ENCODE data around the gene COPS4. TPM values are rescaled to one million over a fixed set of nuclear protein-coding genes. Genes with fewer than 3 reads are reported as not detected.

The COPS4 gene
- polyA plus RNA-seq (2012; ENCODE audit: insufficient read length, low read depth) = 22.7 TPM

DNA sequence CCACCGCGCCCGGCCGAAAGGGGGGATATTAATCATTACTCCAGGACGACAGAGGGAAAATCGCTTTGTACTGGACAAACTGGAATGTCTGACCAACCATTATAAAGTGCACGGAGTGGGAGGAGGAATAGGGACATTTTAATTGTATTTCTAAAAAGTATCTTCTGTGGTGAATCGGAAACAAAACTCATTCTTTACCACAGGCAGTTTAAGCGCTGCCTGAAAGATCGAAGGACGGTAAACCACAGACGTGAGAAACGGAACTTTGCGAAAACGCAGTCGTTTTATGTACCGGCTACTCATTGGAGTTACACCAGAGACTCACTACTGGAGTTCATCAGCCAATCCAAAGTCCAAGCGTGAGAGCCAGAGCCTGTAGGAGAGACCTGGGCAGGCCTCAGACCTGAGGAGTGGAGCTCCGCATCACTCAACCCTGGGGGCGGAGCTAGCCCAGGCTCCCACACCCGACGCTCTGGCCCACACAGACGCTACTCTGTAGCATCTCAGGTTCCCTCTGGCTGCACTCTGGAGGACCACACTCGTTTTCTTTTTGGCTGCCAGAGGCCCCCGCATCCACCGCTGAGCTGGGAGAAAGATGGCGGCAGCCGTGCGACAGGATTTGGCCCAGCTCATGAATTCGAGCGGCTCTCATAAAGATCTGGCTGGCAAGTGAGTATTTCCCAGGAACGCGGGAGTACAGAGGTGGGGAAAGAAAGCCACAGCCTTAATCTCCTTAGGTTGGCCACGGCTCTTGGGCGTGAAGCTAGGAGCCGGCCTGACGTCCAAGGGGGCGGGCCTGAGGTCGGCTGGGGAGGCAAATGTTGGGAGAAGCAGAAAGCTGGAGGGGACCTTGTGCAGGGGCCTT is at the start of gene COPS4:
TSS of gene COPS4 (plus strand) at position 554 of the 865 bp plus-strand sequence. CDS start at position 596, 42 bp downstream.
- TF ChIP-seq FOXP2 (optimal IDR thresholded peaks at IDR 0.05; ENCODE audit: borderline replicate concordance, extremely low read depth, extremely low read length, insufficient read depth) (peak; percentile 54), SIN3A (IDR thresholded peaks at IDR 0.05; ENCODE audit: borderline replicate concordance, insufficient read depth, low read length) (no peak), TAF1 (IDR thresholded peaks at IDR 0.05; ENCODE audit: borderline replicate concordance, insufficient read depth, low read length) (peak; percentile 98), POLR2AphosphoS5 (IDR thresholded peaks at IDR 0.05; ENCODE audit: low read depth, low read length) (peak; percentile 83)
- TF ChIP-seq, protein P1, sequence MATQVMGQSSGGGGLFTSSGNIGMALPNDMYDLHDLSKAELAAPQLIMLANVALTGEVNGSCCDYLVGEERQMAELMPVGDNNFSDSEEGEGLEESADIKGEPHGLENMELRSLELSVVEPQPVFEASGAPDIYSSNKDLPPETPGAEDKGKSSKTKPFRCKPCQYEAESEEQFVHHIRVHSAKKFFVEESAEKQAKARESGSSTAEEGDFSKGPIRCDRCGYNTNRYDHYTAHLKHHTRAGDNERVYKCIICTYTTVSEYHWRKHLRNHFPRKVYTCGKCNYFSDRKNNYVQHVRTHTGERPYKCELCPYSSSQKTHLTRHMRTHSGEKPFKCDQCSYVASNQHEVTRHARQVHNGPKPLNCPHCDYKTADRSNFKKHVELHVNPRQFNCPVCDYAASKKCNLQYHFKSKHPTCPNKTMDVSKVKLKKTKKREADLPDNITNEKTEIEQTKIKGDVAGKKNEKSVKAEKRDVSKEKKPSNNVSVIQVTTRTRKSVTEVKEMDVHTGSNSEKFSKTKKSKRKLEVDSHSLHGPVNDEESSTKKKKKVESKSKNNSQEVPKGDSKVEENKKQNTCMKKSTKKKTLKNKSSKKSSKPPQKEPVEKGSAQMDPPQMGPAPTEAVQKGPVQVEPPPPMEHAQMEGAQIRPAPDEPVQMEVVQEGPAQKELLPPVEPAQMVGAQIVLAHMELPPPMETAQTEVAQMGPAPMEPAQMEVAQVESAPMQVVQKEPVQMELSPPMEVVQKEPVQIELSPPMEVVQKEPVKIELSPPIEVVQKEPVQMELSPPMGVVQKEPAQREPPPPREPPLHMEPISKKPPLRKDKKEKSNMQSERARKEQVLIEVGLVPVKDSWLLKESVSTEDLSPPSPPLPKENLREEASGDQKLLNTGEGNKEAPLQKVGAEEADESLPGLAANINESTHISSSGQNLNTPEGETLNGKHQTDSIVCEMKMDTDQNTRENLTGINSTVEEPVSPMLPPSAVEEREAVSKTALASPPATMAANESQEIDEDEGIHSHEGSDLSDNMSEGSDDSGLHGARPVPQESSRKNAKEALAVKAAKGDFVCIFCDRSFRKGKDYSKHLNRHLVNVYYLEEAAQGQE (IDR thresholded peaks at IDR 0.05; ENCODE audit: insufficient read depth in 1 of 2, low read depth in 2 of 2, low read length in 2 of 2) = 0 out of 4 replicates have a peak, but pooled peaks of 1 of the 2 experiments have one; percentile 6

DNA sequence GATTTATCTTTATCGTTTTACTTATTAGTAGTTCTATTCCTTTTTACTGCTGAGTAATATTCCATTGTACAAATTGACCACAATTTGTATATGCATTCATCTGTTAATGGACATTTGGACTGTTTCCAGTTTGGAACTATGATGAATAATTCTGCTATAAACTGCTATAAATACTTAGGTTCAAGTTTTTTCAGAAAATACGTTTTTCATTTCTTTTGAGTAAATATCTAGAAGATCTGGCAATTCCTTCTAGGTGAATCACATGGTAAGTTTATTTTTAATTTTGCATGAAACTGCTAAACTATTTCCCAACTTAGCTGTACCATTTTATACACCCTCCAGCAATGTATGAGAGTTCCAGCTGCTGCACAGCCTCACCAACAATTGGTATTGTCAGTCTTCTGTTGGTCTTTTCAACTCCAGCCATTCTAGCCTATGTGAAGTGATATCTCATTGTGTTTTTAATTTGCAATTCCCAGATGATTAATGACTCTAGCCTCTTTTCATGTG is 46.6 kb upstream of the COPS4 start:
- TF ChIP-seq POLR2AphosphoS5 (IDR thresholded peaks at IDR 0.05; ENCODE audit: low read depth, low read length) (no peak), FOXP2 (optimal IDR thresholded peaks at IDR 0.05; ENCODE audit: borderline replicate concordance, extremely low read depth, extremely low read length, insufficient read depth) (no peak)

DNA sequence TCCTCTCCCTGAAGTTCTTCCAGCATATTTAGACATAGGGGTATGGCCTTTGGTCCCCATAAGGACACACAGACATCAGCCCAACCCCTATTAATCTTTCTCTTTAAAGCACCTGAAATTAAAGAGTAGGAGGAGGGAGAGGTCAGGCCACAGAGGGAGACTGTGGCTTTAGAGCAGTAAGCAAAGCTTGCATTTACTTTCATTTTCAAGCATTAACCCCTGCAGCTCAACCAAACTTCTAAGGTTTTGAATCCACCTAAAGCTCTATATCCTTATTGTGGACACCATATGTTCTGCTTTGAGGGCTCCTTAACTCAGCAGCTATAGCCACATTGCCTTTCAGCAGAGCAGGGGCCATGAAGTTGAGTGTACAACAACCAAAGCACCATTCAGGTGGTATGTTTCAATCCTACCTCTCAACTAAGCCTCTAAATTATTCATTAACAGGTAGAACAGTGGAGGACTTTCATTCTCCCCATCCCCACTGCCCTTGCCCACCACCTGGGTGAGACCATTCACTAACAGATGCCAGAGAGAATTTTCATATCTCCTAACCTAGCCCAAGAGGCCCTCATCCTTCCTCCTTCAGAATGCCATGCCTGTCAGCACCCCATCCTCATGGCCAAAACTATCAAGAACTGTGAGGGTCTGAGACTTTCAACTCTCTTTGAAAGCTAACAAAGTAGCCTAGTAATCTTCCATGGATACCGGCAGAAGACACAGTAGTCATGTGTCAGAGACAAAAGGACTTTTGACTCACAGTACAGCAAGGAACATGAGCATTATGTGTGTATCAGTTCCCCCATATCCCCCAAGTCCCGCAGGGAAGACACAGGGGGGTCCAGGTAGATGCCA is 45.2 kb upstream of the COPS4 start:
- TF ChIP-seq, protein P1 (IDR thresholded peaks at IDR 0.05; ENCODE audit: insufficient read depth in 1 of 2, low read depth in 2 of 2, low read length in 2 of 2) = no peak
- no peak for TF ChIP-seq SIN3A (IDR thresholded peaks at IDR 0.05; ENCODE audit: borderline replicate concordance, insufficient read depth, low read length)
- TF ChIP-seq POLR2AphosphoS5 (IDR thresholded peaks at IDR 0.05; ENCODE audit: low read depth, low read length) = no peak
- no peak for TF ChIP-seq FOXP2 (optimal IDR thresholded peaks at IDR 0.05; ENCODE audit: borderline replicate concordance, extremely low read depth, extremely low read length, insufficient read depth)
- no peak for TF ChIP-seq TAF1 (IDR thresholded peaks at IDR 0.05; ENCODE audit: borderline replicate concordance, insufficient read depth, low read length)

DNA sequence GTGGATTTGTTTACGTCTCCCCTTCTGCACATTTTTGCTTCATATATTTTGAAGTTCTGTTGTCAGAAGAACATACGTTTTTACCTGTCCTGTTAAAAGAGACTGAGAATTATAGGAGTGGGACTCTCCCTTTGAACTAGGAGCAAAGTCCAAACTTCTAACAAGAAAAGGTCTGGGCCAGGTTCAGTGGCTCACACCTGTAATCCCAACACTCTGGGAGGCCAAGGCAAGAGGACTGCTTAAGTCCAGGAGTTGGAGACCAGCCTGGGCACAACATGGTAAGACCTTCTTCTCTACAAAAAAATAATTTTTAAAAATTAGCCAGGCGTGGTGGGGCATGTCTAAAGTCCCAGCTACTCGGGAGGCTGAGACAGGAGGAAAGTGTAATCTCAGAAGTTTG is 40.1 kb upstream of the COPS4 start:
- TF ChIP-seq, protein P1 (IDR thresholded peaks at IDR 0.05; ENCODE audit: insufficient read depth in 1 of 2, low read depth in 2 of 2, low read length in 2 of 2) = no peak

DNA sequence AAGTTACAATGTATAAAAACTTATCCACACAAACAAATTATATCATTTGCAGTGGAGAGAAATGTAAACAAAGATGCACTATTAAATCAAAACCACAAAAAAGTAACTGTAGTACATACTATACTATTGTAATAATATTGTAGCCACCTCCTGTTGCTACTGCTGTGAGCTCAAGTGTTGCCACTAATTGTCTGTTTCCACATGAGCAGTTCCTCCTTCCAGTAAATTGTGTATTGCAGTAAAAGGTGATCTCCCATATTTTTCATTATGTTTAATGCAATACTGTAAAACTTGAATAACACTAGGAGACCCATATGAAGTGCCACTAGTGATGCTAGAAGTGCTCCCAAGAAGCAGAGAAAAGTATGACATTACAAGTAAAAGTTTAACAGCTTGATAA is 36.1 kb upstream of the COPS4 start:
- TF ChIP-seq POLR2AphosphoS5 (IDR thresholded peaks at IDR 0.05; ENCODE audit: low read depth, low read length) (no peak), FOXP2 (optimal IDR thresholded peaks at IDR 0.05; ENCODE audit: borderline replicate concordance, extremely low read depth, extremely low read length, insufficient read depth) (no peak), TAF1 (IDR thresholded peaks at IDR 0.05; ENCODE audit: borderline replicate concordance, insufficient read depth, low read length) (no peak), SIN3A (IDR thresholded peaks at IDR 0.05; ENCODE audit: borderline replicate concordance, insufficient read depth, low read length) (no peak)
- TF ChIP-seq, protein P1 (IDR thresholded peaks at IDR 0.05; ENCODE audit: insufficient read depth in 1 of 2, low read depth in 2 of 2, low read length in 2 of 2) = no peak
